ELR (cell line): Measurements from ENCODE around the gene DOCK10.

Experiments used
- DNase-seq: peaks from one replicate; pipeline ENCODE4 v3.0.0-alpha.2; 2015; ENCODE audit warnings: low read depth

Gene DOCK10

GRCh38 chr2:224833986-224834385 is 208.3 kb downstream of the DOCK10 start:
- DNase-seq = no peak

GRCh38 chr2:224832207-224832606 is 210.1 kb downstream of the DOCK10 start:
- no peak for DNase-seq

- DNase-seq = no peak
Observed at GRCh38 chr2:224831530-224831929, 210.7 kb downstream of the DOCK10 start.

- no peak for DNase-seq
Observed at GRCh38 chr2:224820283-224820991, 221.8 kb downstream of the DOCK10 start.

GRCh38 chr2:224819075-224819474 is 223.2 kb downstream of the DOCK10 start:
- DNase-seq = no peak

GRCh38 chr2:224817676-224818075 is 224.6 kb downstream of the DOCK10 start:
- DNase-seq = no peak

- peak; percentile 93 for DNase-seq
Observed at GRCh38 chr2:224816816-224817215, 225.5 kb downstream of the DOCK10 start.

GRCh38 chr2:224813578-224813977 is 228.7 kb downstream of the DOCK10 start:
- DNase-seq = no peak

GRCh38 chr2:224807153-224807964 is 234.9 kb downstream of the DOCK10 start:
- DNase-seq = no peak

- DNase-seq = no peak
Observed at GRCh38 chr2:224803930-224804329, 238.3 kb downstream of the DOCK10 start.

GRCh38 chr2:224802407-224802806 is 239.9 kb downstream of the DOCK10 start:
- peak; percentile 58 for DNase-seq

- DNase-seq = no peak
Observed at GRCh38 chr2:224801360-224801759, 240.9 kb downstream of the DOCK10 start.

GRCh38 chr2:224799691-224800090 is 242.6 kb downstream of the DOCK10 start:
- no peak for DNase-seq

- no peak for DNase-seq
Observed at GRCh38 chr2:224798180-224798579, 244.1 kb downstream of the DOCK10 start.

- no peak for DNase-seq
Observed at GRCh38 chr2:224796695-224797305, 245.5 kb downstream of the DOCK10 start.

GRCh38 chr2:224793946-224794345 is 248.3 kb downstream of the DOCK10 start:
- DNase-seq = no peak

- DNase-seq = no peak
Observed at GRCh38 chr2:224786848-224787247, 255.4 kb downstream of the DOCK10 start.

GRCh38 chr2:224781400-224781799 is 260.9 kb downstream of the DOCK10 start:
- no peak for DNase-seq

GRCh38 chr2:224780823-224781222 is 261.4 kb downstream of the DOCK10 start:
- no peak for DNase-seq

GRCh38 chr2:224780106-224780505 is 262.2 kb downstream of the DOCK10 start:
- DNase-seq = no peak

- peak; percentile 58 for DNase-seq
Observed at GRCh38 chr2:224778474-224778877, 263.8 kb downstream of the DOCK10 start.

- no peak for DNase-seq
Observed at GRCh38 chr2:224777559-224777930, 264.7 kb downstream of the DOCK10 start.
